ENCODE measurements around the gene SH3RF1.

The SH3RF1 gene

GRCh38 chr4:169228076-169228475, 42.7 kb downstream of the SH3RF1 start:
- DNase-seq (ENCODE audit: low read depth): no peak
- no peak for TF ChIP-seq CTCF (conservative IDR thresholded peaks at IDR 0.05; ENCODE audit: low read depth, low read length)
- H3K4me3 ChIP-seq (ENCODE audit: low read length): no peak overlapping the region

DNA sequence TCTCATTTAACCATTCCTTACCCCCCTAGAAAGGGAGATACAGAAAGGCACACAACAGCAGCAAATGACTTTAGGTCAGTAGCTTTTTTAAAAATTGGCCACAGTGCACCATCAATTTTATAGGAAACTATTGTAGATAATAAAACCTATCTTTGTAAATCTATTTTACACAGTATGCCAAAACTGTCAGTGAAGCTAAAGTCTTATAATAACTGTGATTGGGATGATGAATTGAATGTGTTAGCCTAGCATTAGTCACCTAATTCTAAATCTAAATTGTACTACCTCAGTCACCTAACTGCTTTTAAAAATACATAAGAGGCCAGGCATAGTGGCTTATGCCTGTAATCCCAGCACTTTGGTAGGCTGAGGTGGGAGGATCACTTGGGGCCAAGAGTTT, 44.2 kb downstream of the SH3RF1 start:
- H3K4me3 ChIP-seq (ENCODE audit: low read length): no peak overlapping the region
- DNase-seq (ENCODE audit: low read depth): no peak
- no peak for TF ChIP-seq CTCF (conservative IDR thresholded peaks at IDR 0.05; ENCODE audit: low read depth, low read length)

DNA sequence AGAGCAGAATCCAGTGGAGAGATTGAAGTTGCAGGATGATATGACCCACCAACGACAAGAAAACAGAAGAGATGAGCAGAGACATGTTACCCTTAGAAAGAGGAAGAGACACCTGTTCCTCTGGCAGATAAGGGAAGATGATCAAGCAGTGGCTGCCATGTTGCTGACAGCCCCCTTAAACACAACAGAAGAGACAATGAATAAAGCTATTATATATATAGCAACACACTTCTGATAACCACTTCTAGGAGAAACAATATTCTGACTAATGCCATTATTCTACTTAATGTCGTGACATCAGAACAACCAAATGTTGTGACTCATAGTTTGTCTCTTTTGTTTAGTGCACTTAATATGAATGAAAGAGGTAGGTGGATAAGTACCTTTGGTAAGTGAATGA, 44.9 kb downstream of the SH3RF1 start:
- no peak for DNase-seq (ENCODE audit: low read depth)

DNA sequence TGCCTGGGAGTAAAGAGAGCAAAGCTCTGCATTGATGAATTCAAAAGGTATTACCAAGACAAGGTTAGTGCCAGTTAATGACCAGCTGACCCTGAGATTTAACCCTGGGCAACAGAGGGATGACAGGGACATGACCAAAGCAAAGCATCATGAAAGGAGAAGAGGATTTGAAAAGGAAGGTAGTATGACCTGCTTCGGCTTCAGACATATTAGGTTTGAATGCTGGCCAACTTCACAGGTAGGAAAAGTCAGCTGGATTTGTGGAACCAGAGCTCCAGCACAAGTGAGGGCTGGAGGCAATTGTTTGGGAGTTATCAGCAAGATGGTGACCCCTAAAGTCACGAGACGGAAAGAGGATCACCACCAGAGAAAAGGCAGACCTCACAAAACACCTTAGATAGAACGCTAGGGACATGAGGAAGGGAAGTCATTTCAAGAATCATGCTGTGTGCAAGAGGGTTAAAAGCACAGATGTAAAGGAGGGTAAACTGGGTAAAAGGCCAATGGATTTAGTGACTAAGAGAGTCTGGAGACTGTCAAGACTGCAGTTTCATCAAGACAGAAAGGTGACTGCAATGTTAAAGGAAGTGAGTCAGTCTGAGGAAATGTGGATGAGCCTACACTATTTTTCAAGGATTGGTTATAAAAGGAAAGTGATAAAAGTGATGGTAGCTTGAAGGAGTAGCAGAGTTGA, 45.6 kb downstream of the SH3RF1 start:
- peak; percentile 81 for DNase-seq (ENCODE audit: low read depth)
- no peak for TF ChIP-seq CTCF (conservative IDR thresholded peaks at IDR 0.05; ENCODE audit: low read depth, low read length)
- H3K4me3 ChIP-seq (ENCODE audit: low read length): no peak overlapping the region

More for the DNA sequence above, 44.9 kb downstream of the SH3RF1 start:
- H3K4me3 ChIP-seq (ENCODE audit: low read length): no peak overlapping the region
- no peak for TF ChIP-seq CTCF (conservative IDR thresholded peaks at IDR 0.05; ENCODE audit: low read depth, low read length)

- no peak for DNase-seq (ENCODE audit: low read depth)
- H3K4me3 ChIP-seq (ENCODE audit: low read length): no peak overlapping the region
- TF ChIP-seq CTCF (conservative IDR thresholded peaks at IDR 0.05; ENCODE audit: low read depth, low read length): no peak
Measured at GRCh38 chr4:169222761-169223160, 48.0 kb downstream of the SH3RF1 start.

DNA sequence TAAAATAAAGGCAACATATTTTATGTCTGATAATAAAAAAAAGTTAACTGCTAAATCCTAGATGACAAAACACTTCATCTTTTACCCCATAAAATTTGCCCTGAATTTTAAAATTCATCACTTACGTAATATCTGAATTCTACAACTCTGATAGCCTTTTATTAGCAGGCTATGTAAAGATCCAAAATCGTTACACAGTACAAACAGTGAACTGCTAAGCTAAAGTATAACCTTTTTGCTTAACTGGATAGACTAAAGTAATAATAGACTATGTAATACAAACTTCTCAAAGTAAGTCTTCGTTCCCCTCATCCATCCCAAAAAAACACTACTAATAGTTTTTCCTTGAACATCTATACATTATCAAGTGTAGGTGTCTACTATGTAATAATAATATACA, 49.1 kb downstream of the SH3RF1 start:
- DNase-seq (ENCODE audit: low read depth): no peak
- no peak overlapping the region for H3K4me3 ChIP-seq (ENCODE audit: low read length)
- no peak for TF ChIP-seq CTCF (conservative IDR thresholded peaks at IDR 0.05; ENCODE audit: low read depth, low read length)

DNA sequence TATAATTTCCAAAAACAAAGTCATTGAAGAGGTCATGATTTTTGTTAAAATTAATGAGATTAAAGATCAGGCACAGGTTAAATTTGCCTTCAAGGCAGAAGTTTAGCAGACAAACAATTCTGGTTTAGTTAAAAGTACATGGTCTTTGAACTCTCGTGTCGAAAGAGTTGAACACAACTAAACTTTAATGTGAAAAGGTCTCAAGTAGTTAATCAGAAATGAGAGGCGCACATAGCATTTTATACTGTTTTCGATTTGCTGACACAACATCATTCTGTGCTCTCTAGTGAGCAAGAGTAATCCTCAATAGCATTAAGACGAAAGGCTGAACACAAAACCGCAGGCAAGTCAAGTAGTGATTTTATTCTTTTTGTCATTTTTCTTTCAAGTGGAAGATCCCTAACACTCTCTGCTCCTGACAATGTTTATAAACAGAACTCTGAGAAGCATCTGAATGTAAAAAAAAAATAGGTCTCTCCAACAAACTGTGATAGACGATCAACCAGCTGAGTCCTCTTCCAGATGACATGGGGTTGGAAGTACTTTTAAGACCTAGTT, 49.8 kb downstream of the SH3RF1 start:
- peak; percentile 75 for DNase-seq (ENCODE audit: low read depth)
- no peak for TF ChIP-seq CTCF (conservative IDR thresholded peaks at IDR 0.05; ENCODE audit: low read depth, low read length)
- H3K4me3 ChIP-seq (ENCODE audit: low read length): no peak overlapping the region
